ENCODE results near the gene DSC1.

Gene DSC1

DNA sequence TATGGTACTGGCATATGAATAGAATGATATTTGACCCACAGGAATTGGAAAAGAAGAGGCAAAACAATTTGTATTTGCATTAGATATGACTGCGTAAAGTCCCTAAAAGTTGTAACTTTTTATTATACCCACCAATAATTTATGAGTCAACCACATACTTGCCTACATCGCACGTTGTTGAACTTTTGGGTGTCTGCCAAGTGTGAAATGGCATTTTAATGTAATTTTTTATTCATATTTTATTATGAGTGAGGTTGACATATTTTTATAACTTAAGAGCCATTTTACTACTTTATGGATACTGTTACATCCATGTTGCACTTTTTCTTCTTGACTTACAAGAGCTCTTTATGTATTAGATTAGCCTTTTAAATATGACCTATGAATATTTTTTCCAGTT, 65.0 kb downstream of the DSC1 start:
- H3K9me2 ChIP-seq (replicated peaks; ENCODE audit: control insufficient read depth, low read length), result no peaks in the 10 kb centered on the region
- H3K27me3 ChIP-seq (ENCODE audit: control insufficient read depth, low read length), result no peaks in the 10 kb centered on the region
- no peaks in the 10 kb centered on the region for H3K36me3 ChIP-seq (ENCODE audit: control insufficient read depth, low read length)
- no peak overlapping the region for H3K4me2 ChIP-seq (ENCODE audit: low read length)
- no peaks in the 10 kb centered on the region for H4K20me1 ChIP-seq (ENCODE audit: control insufficient read depth, insufficient read depth, low read depth, low read length)
- no peaks in the 10 kb centered on the region for H3K79me2 ChIP-seq (ENCODE audit: control insufficient read depth, low read length)
- H3K27ac ChIP-seq (ENCODE audit: low read depth, low read length), result no peak overlapping the region
- no peaks in the 10 kb centered on the region for H3F3A ChIP-seq (ENCODE audit: control insufficient read depth, insufficient read depth)
- no peaks in the 10 kb centered on the region; the same call in 1 of the 2 replicates for H3K9me3 ChIP-seq (ENCODE audit: control insufficient read depth, insufficient read depth, low read length)
- TF ChIP-seq CTCF (IDR thresholded peaks at IDR 0.05; ENCODE audit: low read depth, low read length, poor library complexity, severe bottlenecking) (no peak), EZH2phosphoT487 (IDR thresholded peaks at IDR 0.05; ENCODE audit: borderline replicate concordance, low read length) (no peak)
- no peaks in the 10 kb centered on the region for H3K4me1 ChIP-seq (ENCODE audit: control insufficient read depth, low read length)
- H3K4me3 ChIP-seq (ENCODE audit: low read length), result no peak overlapping the region

DNA sequence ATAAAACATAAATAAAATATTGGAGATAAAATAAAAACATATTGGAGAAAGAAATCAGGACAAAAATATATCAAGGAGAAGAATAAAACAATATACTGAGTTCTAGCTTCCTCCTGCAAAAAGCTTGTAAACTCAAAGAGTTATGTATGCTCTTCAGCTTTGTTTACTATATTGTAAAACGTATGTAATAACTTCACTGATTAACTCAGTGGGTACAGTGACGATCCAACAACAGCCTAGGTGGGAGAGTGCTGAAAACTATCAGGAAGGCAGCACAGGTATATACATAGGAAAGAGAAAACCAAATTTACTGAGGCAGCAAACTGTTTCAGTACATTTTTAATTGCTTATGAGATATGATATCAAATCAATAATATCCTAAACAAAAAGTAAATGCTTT, 68.8 kb downstream of the DSC1 start:
- Histone ChIP-seq H3K79me2 (ENCODE audit: control insufficient read depth, low read length) (no peaks in the 10 kb centered on the region), H4K20me1 (ENCODE audit: control insufficient read depth, insufficient read depth, low read depth, low read length) (no peaks in the 10 kb centered on the region), H3K27ac (ENCODE audit: low read depth, low read length) (no peak overlapping the region), H3K36me3 (ENCODE audit: control insufficient read depth, low read length) (no peaks in the 10 kb centered on the region), H3K4me2 (ENCODE audit: low read length) (no peak overlapping the region), H3K4me3 (ENCODE audit: low read length) (no peak overlapping the region), H3K9me2 (replicated peaks; ENCODE audit: control insufficient read depth, low read length) (no peaks in the 10 kb centered on the region), H3K4me1 (ENCODE audit: control insufficient read depth, low read length) (no peaks in the 10 kb centered on the region), H3K27me3 (ENCODE audit: control insufficient read depth, low read length) (no peaks in the 10 kb centered on the region), H3K9me3 (ENCODE audit: control insufficient read depth, insufficient read depth, low read length) (no peaks in the 10 kb centered on the region), H3F3A (ENCODE audit: control insufficient read depth, insufficient read depth) (no peaks in the 10 kb centered on the region)
- TF ChIP-seq CTCF (IDR thresholded peaks at IDR 0.05; ENCODE audit: low read depth, low read length, poor library complexity, severe bottlenecking), result no peak
- TF ChIP-seq EZH2phosphoT487 (IDR thresholded peaks at IDR 0.05; ENCODE audit: borderline replicate concordance, low read length), result no peak

GRCh38 chr18:31093294-31093693, 69.4 kb downstream of the DSC1 start:
- no peak overlapping the region for H3K4me2 ChIP-seq (ENCODE audit: low read length)
- H3K9me3 ChIP-seq (ENCODE audit: control insufficient read depth, insufficient read depth, low read length), result no peaks in the 10 kb centered on the region
- H3K4me3 ChIP-seq (ENCODE audit: low read length), result no peak overlapping the region
- no peaks in the 10 kb centered on the region for H3F3A ChIP-seq (ENCODE audit: control insufficient read depth, insufficient read depth)
- no peaks in the 10 kb centered on the region for H3K9me2 ChIP-seq (replicated peaks; ENCODE audit: control insufficient read depth, low read length)
- H3K79me2 ChIP-seq (ENCODE audit: control insufficient read depth, low read length), result no peaks in the 10 kb centered on the region
- no peaks in the 10 kb centered on the region for H3K4me1 ChIP-seq (ENCODE audit: control insufficient read depth, low read length)
- no peaks in the 10 kb centered on the region for H3K36me3 ChIP-seq (ENCODE audit: control insufficient read depth, low read length)
- H3K27ac ChIP-seq (ENCODE audit: low read depth, low read length), result no peak overlapping the region
- no peaks in the 10 kb centered on the region for H4K20me1 ChIP-seq (ENCODE audit: control insufficient read depth, insufficient read depth, low read depth, low read length)
- TF ChIP-seq EZH2phosphoT487 (IDR thresholded peaks at IDR 0.05; ENCODE audit: borderline replicate concordance, low read length), result no peak
- no peak for TF ChIP-seq CTCF (IDR thresholded peaks at IDR 0.05; ENCODE audit: low read depth, low read length, poor library complexity, severe bottlenecking)
- no peaks in the 10 kb centered on the region for H3K27me3 ChIP-seq (ENCODE audit: control insufficient read depth, low read length)

- no peaks in the 10 kb centered on the region for H3K4me1 ChIP-seq (ENCODE audit: control insufficient read depth, low read length)
- no peak for TF ChIP-seq CTCF (IDR thresholded peaks at IDR 0.05; ENCODE audit: low read depth, low read length, poor library complexity, severe bottlenecking)
- no peak for TF ChIP-seq EZH2phosphoT487 (IDR thresholded peaks at IDR 0.05; ENCODE audit: borderline replicate concordance, low read length)
- H3K27ac ChIP-seq (ENCODE audit: low read depth, low read length), result no peak overlapping the region
- H3F3A ChIP-seq (ENCODE audit: control insufficient read depth, insufficient read depth), result no peaks in the 10 kb centered on the region
- no peaks in the 10 kb centered on the region for H3K9me2 ChIP-seq (replicated peaks; ENCODE audit: control insufficient read depth, low read length)
- H4K20me1 ChIP-seq (ENCODE audit: control insufficient read depth, insufficient read depth, low read depth, low read length), result no peaks in the 10 kb centered on the region
- H3K79me2 ChIP-seq (ENCODE audit: control insufficient read depth, low read length), result no peaks in the 10 kb centered on the region
- H3K27me3 ChIP-seq (ENCODE audit: control insufficient read depth, low read length), result no peaks in the 10 kb centered on the region
- no peak overlapping the region for H3K4me2 ChIP-seq (ENCODE audit: low read length)
- no peaks in the 10 kb centered on the region for H3K9me3 ChIP-seq (ENCODE audit: control insufficient read depth, insufficient read depth, low read length)
- H3K36me3 ChIP-seq (ENCODE audit: control insufficient read depth, low read length), result no peaks in the 10 kb centered on the region
- H3K4me3 ChIP-seq (ENCODE audit: low read length), result no peak overlapping the region
Measured at GRCh38 chr18:31091350-31091749, 71.3 kb downstream of the DSC1 start.

Data from DOHH2 (cell line).